Activated T-cell treated with anti-CD3 and anti-CD28 coated beads, Interleukin-2, amount 50 U/mL, for 24 hours (primary cell): Measurements from ENCODE around the gene HNRNPUL2.
"Not testable (repeated sequence)": the region's sequence is repeated elsewhere in the genome, so short reads cannot be mapped to it uniquely, and the experiment has no call there.

Experiments
- DNase-seq: peaks from one replicate; pipeline ENCODE4 v3.0.0-alpha.2; 2020
- H3K27ac Mint-ChIP-seq: 2 replicates; pipeline ENCODE4 v1.8.0; 2020; ENCODE audit warnings: mild to moderate bottlenecking, mixed read lengths
- H3K27me3 Mint-ChIP-seq: 2 replicates; pipeline ENCODE4 v1.8.0; 2020; ENCODE audit warnings: mixed read lengths
- H3K36me3 Mint-ChIP-seq: 2 replicates; pipeline ENCODE4 v1.8.0; 2020; ENCODE audit warnings: low read depth, mixed read lengths
- H3K4me1 Mint-ChIP-seq: 2 replicates; pipeline ENCODE4 v1.8.0; 2020; ENCODE audit warnings: low read depth, mixed read lengths
- H3K4me3 Mint-ChIP-seq: 2 replicates; pipeline ENCODE4 v1.8.0; 2020; ENCODE audit warnings: mild to moderate bottlenecking, moderate library complexity, mixed read lengths
- H3K9me3 Mint-ChIP-seq: 2 replicates; pipeline ENCODE4 v1.8.0; 2020; ENCODE audit warnings: mixed read lengths

The HNRNPUL2 gene

DNA sequence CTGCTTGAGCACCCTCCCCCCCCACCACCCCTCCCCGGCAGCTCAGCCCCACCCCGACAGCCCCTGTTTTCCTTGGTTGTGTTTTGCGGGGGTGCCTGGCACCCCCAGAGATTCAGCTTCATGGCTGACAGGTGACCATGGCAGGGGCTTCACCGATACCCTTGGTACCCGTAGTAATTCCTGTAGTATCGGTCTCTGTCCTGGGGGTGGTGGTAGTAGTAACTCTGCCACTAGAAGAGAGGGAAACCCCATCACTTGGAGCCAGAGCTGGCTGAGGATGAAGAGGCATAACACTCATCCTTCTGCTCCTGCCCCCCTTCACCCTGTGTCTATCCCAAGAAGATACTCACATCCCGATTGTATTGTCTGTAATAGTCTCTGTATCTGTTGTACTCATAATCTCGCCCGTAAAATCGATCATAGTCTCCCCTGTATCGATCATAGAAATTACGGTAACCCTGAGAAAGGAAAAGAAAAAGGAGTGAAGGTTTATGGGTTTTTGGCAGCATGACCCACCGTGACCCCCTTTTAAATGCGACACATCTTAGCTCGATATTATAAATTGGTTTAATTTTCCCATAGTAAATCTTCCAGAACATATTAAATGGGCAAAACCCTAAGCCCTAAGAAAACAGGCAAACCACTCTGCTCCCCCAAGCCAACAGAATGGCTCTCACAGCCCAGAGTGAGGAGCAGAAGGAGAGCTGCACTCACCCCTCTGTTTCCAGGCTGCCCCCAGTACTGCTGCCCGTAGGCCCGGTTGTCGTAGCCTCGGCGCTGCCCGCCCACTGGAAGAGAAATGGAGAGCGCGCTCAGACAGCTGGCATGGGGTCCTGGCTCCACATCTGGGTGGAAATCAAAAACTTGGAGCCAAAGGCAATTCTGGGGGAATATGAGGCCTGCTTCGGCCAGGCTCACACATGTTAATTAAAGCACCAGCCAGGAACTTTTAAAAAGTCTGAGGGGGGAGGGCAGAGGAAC, 11.8 kb downstream of the HNRNPUL2 start:
- no peak for DNase-seq
- H3K27ac Mint-ChIP-seq, result peak overlapping the region; percentile 81
- H3K4me1 Mint-ChIP-seq, result peaks cover 56% of the 10 kb centered on the region
- H3K4me3 Mint-ChIP-seq, result no peak overlapping the region
- peaks cover 97% of the 10 kb centered on the region for H3K36me3 Mint-ChIP-seq
- H3K9me3 Mint-ChIP-seq, result no peaks in the 10 kb centered on the region
- no peaks in the 10 kb centered on the region for H3K27me3 Mint-ChIP-seq

- peaks cover 65% of the 10 kb centered on the region for H3K4me1 Mint-ChIP-seq
- H3K36me3 Mint-ChIP-seq, result peaks cover 95% of the 10 kb centered on the region
- H3K9me3 Mint-ChIP-seq, result no peaks in the 10 kb centered on the region
- DNase-seq, result no peak
- no peaks in the 10 kb centered on the region for H3K27me3 Mint-ChIP-seq
- H3K27ac Mint-ChIP-seq, result peak overlapping the region; percentile 78
- peak overlapping the region; percentile 36 for H3K4me3 Mint-ChIP-seq
Measured at GRCh38 chr11:62713343-62713742, 13.9 kb downstream of the HNRNPUL2 start.

GRCh38 chr11:62712861-62713260, 14.4 kb downstream of the HNRNPUL2 start:
- Mint-ChIP-seq H3K27ac (peak overlapping the region; percentile 78), H3K27me3 (no peaks in the 10 kb centered on the region), H3K9me3 (no peaks in the 10 kb centered on the region), H3K36me3 (peaks cover 95% of the 10 kb centered on the region), H3K4me3 (peak overlapping the region; percentile 9), H3K4me1 (peaks cover 66% of the 10 kb centered on the region)
- DNase-seq, result no peak

DNA sequence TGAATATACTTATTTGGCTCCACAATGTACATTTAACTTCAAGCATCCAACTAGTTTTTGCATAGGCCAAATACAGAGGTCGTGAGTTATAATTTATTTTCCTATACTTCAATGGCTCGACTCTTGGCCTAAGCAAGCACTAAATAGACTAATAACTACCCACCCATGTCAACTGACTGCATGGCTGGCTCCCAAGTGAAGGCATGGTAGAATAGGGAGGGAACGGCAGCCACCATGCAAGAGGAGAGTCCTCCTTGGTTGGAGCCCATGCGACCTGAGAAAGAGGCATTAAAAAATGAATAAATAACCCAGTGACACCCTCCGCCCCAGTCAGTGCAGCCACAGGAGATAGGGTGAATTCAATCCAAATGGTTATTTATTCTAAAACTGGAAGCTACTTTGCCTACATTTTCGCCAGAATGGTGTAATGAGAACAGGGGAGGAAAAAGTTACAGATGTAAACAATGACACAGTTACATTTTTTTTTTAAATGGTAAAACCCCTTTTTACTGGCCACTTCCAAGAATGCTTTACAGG, 14.9 kb downstream of the HNRNPUL2 start:
- no peaks in the 10 kb centered on the region for H3K27me3 Mint-ChIP-seq
- H3K36me3 Mint-ChIP-seq, result peaks cover 94% of the 10 kb centered on the region
- H3K27ac Mint-ChIP-seq, result peak overlapping the region; percentile 78
- no peak for DNase-seq
- no peak overlapping the region for H3K4me3 Mint-ChIP-seq
- H3K9me3 Mint-ChIP-seq, result no peaks in the 10 kb centered on the region
- H3K4me1 Mint-ChIP-seq, result peaks cover 70% of the 10 kb centered on the region

- no peak for DNase-seq
- Mint-ChIP-seq H3K4me3 (peak overlapping the region; percentile 82), H3K9me3 (no peaks in the 10 kb centered on the region), H3K27me3 (no peaks in the 10 kb centered on the region), H3K36me3 (peaks cover 92% of the 10 kb centered on the region), H3K4me1 (peaks cover 83% of the 10 kb centered on the region), H3K27ac (peak overlapping the region; percentile 98)
Measured at GRCh38 chr11:62710001-62710345, 17.3 kb downstream of the HNRNPUL2 start.

GRCh38 chr11:62709247-62710000, 17.8 kb downstream of the HNRNPUL2 start:
- peak; percentile 93 for DNase-seq
- Mint-ChIP-seq H3K36me3 (peaks cover 91% of the 10 kb centered on the region), H3K4me3 (peak overlapping the region; percentile 82), H3K9me3 (no peaks in the 10 kb centered on the region), H3K27me3 (no peaks in the 10 kb centered on the region), H3K4me1 (peaks cover 79% of the 10 kb centered on the region), H3K27ac (peak overlapping the region; percentile 98)

GRCh38 chr11:62708793-62709192, 18.5 kb downstream of the HNRNPUL2 start:
- Mint-ChIP-seq H3K4me1 (peaks cover 73% of the 10 kb centered on the region), H3K9me3 (no peaks in the 10 kb centered on the region), H3K4me3 (peak overlapping the region; percentile 82), H3K27ac (peak overlapping the region; percentile 98), H3K36me3 (peaks cover 86% of the 10 kb centered on the region), H3K27me3 (no peaks in the 10 kb centered on the region)
- DNase-seq, result peak; percentile 67

GRCh38 chr11:62708392-62708791, 18.9 kb downstream of the HNRNPUL2 start:
- Mint-ChIP-seq H3K4me3 (peak overlapping the region; percentile 82), H3K4me1 (peaks cover 69% of the 10 kb centered on the region), H3K36me3 (peaks cover 85% of the 10 kb centered on the region), H3K9me3 (no peaks in the 10 kb centered on the region), H3K27me3 (no peaks in the 10 kb centered on the region), H3K27ac (peak overlapping the region; percentile 98)
- DNase-seq, result no peak

DNA sequence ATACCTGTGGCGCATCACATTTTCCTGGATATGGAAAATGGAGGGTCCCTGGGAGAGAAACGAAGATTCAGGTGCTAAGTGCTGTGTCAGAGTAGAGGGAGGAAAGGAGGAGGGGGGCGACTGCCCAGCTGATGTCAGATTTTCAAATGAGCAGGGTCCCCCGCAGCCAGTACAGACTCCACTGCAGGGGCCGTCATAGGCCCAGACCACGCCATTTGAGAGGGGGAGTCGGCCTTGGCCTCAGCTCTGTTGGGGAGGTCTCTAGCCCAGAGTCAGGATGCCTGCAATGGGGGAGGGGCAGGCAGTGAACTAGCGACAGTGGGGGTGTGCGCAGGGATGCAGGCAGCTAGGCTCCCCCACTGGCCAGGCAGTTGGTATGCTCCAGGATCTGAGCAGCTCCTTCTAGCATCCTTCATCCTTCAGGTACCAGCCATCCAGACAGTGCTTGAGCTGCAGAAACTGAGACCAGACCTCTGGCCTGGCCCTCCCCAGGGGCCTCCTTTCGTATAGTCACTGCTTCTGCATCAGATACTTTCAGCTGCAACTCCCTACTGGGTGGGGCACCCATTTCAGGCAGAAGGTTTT, 19.9 kb downstream of the HNRNPUL2 start, which contains the start of the genes BSCL2 and GNG3:
BSCL2 (minus strand) TSS at position 148 of the 585 bp plus-strand sequence. CDS start 229 bp downstream, outside the sequence.
GNG3 (plus strand) TSS at position 400 of the 585 bp plus-strand sequence. CDS start 620 bp downstream, outside the sequence.
- no peak for DNase-seq
- no peaks in the 10 kb centered on the region for H3K27me3 Mint-ChIP-seq
- H3K36me3 Mint-ChIP-seq, result peaks cover 78% of the 10 kb centered on the region
- peak within 1 kb of the TSS; percentile 82 for H3K4me3 Mint-ChIP-seq
- H3K4me1 Mint-ChIP-seq, result peaks cover 61% of the 10 kb centered on the region
- H3K9me3 Mint-ChIP-seq, result no peaks in the 10 kb centered on the region
- peak within 1 kb of the TSS; percentile 98 for H3K27ac Mint-ChIP-seq

DNA sequence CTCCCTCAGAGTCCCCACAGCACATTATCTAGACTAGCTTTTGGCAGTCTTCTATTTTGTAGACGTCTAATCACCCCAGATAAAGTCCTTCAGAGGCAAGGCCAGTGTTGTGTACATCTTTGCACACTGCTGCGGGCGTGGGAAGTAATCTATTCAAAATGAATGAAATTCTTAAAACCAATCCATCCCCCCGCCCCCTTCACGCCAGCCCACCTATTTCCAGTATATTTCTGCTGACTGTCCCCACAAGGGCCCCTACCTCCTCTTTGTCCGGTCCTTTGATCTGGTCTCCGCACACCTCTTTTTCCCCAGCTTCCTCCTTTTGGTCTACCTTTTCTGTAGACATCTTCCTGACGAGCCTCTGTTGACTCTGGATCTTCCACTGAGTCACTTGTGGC, 20.4 kb downstream of the HNRNPUL2 start:
- Mint-ChIP-seq H3K36me3 (peaks cover 79% of the 10 kb centered on the region), H3K27ac (peak overlapping the region; percentile 81), H3K4me1 (peaks cover 61% of the 10 kb centered on the region), H3K27me3 (no peaks in the 10 kb centered on the region), H3K9me3 (no peaks in the 10 kb centered on the region), H3K4me3 (peak overlapping the region; percentile 66)
- DNase-seq, result no peak

DNA sequence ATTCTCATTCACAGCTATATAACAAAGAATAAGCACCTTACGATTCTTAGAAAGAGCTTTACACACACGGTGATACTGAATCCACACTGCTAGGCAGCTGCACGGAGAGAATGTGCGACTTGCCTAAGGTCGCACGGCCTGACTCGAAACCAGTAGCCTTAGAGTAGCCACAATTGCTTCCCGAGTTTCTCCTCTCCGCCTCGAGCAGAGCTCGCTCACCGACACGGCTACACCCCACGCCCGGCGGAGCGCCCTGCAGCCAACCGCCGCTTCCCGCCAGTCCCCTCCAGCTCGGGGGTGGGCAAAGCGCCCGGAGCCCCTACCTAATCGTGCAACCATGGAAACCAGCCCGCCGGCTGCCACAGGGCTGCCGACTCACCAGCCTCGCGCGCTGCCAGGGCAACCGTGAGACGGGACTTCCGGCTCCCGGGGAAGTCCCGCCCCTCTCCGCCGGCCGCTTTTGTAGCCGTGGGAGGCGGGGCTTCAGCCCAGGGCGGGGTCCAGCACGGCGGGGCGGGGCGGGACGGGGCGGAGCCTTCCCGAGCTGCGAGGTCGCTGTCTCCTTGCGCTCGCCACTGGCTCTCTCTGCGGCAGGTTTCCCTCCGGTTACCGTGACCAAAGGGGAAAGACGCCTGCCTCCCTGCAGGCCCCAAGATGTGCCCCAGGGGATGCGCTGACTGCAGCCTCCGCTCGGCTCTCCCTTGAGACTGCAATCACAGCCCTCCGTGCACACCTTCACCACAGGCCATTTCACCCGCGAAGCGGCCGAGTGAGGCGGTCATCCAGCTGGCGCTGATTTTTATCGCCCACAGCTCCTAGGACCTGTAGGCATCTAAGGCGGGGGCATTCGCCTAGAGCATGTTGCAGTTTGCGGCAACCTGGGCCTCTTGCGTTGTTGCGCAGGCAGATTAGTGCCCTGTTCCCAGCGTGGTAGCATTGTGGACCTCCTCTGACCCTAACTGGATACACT, 21.1 kb downstream of the HNRNPUL2 start:
- Mint-ChIP-seq H3K36me3 (peaks cover 79% of the 10 kb centered on the region), H3K9me3 (no peaks in the 10 kb centered on the region), H3K4me3 (peak overlapping the region; percentile 89), H3K27me3 (no peaks in the 10 kb centered on the region), H3K27ac (peak overlapping the region; percentile 91), H3K4me1 (peaks cover 61% of the 10 kb centered on the region)
- DNase-seq, result peak; percentile 96

DNA sequence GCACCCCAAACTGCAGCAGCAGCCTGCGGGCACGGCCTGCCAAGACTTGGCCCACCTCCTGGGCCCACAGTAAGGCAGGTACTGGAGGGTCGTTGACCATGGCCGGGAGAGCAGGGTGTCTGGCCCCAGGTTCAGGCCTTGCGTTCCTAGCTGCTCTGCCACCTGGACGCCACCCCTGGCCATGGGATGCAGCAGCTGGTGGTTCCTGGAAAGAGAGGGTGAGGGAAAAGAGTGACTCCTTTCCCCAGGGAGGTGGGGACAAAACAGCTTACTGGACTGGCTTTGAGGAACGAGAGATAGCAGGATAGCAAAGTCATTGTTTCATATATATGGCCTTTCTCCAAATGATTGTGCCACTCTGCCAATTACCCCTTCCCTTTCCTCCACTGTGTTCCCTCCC, 21.8 kb downstream of the HNRNPUL2 start:
- Mint-ChIP-seq H3K36me3 (peaks cover 78% of the 10 kb centered on the region), H3K27ac (peak overlapping the region; percentile 91), H3K4me3 (peak overlapping the region; percentile 89), H3K9me3 (no peaks in the 10 kb centered on the region), H3K27me3 (no peaks in the 10 kb centered on the region), H3K4me1 (peaks cover 56% of the 10 kb centered on the region)
- DNase-seq, result no peak

DNA sequence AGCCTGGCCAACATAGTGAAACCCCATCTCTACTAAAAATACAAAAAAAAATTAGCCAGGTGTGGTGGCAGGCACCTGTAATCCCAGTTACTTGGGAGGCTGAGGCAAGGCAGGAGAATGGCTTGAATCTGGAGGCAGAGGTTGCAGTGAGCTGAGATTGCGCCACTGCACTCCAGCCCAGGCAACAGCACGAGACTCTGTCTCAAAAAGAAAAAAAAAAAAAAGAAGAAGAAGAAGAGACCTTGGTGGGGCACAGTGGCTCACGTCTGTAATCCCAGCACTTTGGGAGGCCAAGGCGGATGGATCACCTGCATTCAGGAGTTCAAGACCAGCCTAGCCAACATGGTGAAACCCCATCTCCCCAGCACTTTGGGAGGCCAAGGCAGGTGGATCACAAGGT, 23.3 kb downstream of the HNRNPUL2 start:
- H3K27me3 Mint-ChIP-seq, H3K4me3 Mint-ChIP-seq, H3K9me3 Mint-ChIP-seq, H3K27ac Mint-ChIP-seq, DNase-seq: not testable (repeated sequence)
- peaks cover 69% of the 10 kb centered on the region for H3K36me3 Mint-ChIP-seq
- peaks cover 43% of the 10 kb centered on the region for H3K4me1 Mint-ChIP-seq
